GM12891 (cell line): Measurements from ENCODE around the gene NEK5.
A peak's percentile ranks its signal among the peaks of the same experiment; 100 is the strongest.

Source experiments
- DNase-seq: peaks from one replicate; pipeline ENCODE4 v3.0.0; 2011; ENCODE audit warnings: low spot score; ENCODE audit not compliant: insufficient read length
- FAIRE-seq: peaks from 2 replicates; lab custom pipeline; 2011; peaks lifted over from hg19 to GRCh38; lab: Jason Lieb, UNC
- PAX5 ChIP-seq: IDR thresholded peaks from 2 replicates; pipeline ENCODE4 v1.6.1; 2011; ENCODE audit warnings: low read length, moderate library complexity, mild to moderate bottlenecking; ENCODE audit not compliant: insufficient read depth, severe bottlenecking
- POLR2A ChIP-seq: IDR thresholded peaks from 2 replicates; pipeline ENCODE4 v1.6.1; 2011; ENCODE audit warnings: low read depth, low read length, control low read depth
- POLR2AphosphoS5 ChIP-seq: IDR thresholded peaks from 2 replicates; pipeline ENCODE4 v1.6.1; 2011; ENCODE audit warnings: low read depth, low read length, control low read depth
- POU2F2 ChIP-seq: IDR thresholded peaks from 2 replicates; pipeline ENCODE4 v1.6.1; 2011; ENCODE audit warnings: low read depth, mild to moderate bottlenecking, control low read depth, low read length, moderate library complexity
- SPI1 ChIP-seq: IDR thresholded peaks from 2 replicates; pipeline ENCODE4 v1.6.1; 2011; ENCODE audit warnings: low read depth, low read length, control low read depth
- TAF1 ChIP-seq: IDR thresholded peaks from 2 replicates; pipeline ENCODE4 v1.6.1; 2011; ENCODE audit warnings: low read depth, low read length, control low read depth

The NEK5 gene

DNA sequence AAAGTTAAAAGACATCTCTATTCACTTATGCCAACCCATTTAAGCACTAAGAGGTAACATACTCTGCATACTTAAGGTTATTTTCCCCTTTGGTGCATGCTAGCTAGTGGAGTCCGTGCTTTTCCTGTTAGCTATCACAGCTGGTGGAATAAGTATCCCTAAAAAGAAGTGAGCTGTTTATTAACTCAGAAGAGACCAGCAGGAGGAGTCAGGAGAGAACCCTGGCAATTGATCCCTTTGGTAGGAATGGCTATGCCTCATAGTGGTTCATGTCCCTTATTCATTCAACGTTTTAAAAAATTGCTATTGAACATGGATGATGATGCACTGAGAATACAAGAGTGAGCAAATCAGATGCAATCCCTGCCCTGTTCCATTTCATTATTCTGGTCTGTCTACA lies 12.4 kb upstream of the NEK5 start:
- DNase-seq = no peak
- TF ChIP-seq SPI1 (no peak), PAX5 (no peak), POU2F2 (no peak), TAF1 (no peak)
- FAIRE-seq = no peak

DNA sequence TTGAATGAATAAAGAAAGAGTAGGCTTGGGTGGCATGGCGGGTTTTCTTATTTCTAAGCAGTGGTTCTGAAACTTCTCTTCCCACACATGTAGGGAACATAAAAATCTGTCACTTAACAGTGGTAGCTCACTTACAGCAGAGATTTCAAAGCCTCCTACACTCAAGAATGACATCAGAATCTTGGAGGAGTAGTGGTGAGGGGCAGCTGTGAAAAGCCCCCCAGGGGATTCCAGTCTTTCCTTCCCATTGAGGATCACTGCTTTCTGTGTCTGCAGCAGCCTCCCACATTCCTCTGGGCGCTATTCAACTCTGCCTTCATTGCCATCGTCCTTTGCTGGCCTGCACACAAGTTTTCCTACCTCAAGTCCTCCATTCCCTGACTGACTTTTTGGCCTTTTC lies 8.6 kb upstream of the NEK5 start:
- FAIRE-seq (no peak), DNase-seq (no peak)
- TF ChIP-seq PAX5 (no peak), POLR2A (no peak), TAF1 (no peak), SPI1 (no peak), POLR2AphosphoS5 (no peak), POU2F2 (no peak)

DNA sequence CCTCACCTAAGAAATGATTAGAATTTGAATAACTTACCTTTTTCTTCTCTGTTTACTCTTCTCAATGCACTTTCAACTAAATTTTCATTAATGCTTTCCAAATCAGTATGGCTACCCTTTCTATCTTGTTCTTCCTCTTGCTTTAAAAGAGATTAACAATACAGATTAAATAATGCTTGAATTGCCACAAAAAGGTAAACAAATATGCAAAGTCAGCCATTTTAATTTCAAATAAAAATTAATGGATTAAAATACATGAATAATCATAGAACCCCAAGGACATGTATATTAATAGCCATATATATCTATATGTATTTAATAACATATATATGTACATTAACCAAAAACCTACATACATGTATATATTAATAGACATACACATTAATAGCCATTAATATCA lies 7.9 kb upstream of the NEK5 start:
- FAIRE-seq (no peak), DNase-seq (no peak)
- TF ChIP-seq SPI1 = no peak
- no peak for TF ChIP-seq POLR2A
- no peak for TF ChIP-seq TAF1
- TF ChIP-seq PAX5 = no peak

DNA sequence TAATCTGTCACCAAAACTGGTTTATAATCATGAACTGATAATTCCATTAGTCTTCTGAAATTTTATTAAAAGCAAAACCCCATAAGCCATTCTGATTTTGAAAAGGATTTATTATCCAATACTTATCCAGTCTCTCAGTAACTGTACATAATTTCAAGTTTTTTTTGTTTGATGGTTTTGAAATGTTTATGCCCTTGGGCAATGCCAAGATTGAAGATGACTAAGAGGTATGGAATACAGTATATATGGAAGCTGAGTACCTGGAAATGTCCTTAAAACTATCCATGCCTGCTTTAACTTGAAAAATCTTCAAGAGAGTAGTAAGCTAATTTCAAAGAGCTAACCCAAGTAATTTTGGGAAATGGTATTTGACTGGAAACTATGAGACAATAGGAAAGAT lies 1.8 kb upstream of the NEK5 start:
- no peak for DNase-seq
- no peak for FAIRE-seq
- TF ChIP-seq POLR2A (no peak), SPI1 (no peak), TAF1 (no peak), POU2F2 (no peak), POLR2AphosphoS5 (no peak), PAX5 (no peak)

DNA sequence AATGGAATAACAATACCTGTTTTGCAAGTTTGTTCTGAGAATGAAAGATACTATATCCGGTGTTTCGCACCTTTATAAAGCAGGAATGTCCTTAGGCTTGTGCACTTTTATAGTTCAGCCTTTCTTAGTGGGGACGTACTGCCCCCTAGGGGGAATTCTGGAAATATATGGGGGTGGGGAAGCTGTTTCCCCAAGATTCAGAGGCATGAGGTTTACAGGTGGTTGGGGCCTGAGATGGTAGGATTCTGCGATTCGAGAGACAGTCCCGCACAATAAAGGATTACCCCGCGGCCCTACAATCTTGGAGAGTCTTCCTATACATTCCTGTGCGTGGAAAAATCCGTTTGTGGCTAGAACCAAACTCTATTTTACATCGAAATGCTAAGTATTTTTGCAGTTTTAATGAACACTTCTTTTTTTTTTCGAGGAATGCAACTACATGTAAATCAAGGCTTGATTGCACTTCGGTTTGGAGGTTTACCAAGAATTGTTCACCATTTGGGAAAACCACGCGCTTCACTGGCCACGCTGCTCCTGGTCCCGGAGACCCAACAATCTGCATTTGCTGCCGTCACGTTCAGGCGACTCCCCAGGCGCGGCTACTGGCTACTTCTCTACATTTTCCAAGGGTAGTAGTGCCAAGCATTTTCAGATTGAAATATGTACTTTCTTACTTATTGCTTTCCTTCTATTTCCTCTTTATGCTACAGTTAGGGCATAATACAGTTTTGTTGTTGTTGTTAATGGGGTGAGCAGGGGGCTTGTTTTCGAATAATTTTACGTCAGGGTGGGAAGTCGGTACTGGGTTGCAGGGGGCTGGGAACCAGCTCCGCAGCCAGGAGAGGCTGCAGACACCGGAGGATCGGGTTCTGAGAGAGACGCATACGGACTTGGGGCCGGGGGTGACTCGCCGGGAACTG lies 830 bp downstream of the NEK5 start:
- FAIRE-seq (peak; percentile 52), DNase-seq (peak; percentile 39)

DNA sequence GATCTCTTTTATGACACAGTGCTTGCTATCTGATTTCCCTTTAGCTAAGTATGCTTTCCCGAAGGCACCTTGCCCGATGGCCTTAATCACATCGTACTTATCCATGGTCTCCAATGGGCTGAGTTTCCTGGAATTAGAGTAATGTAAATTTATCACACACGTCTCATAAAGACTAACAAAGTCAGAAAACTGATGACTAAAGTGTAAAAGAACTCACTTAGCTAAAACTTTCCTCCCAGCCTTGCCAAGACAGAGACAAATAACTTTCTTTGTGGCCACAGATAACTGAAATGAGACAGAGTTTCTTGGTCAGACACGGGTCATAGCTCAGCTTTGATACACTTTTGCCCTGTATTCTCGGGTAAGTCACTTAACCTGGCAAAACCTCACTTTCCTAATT lies 1.5 kb downstream of the NEK5 start:
- DNase-seq (peak; percentile 5), FAIRE-seq (peak; percentile 26)
- TF ChIP-seq POLR2A = no peak
- TF ChIP-seq SPI1 = no peak
- no peak for TF ChIP-seq PAX5
- no peak for TF ChIP-seq POLR2AphosphoS5
- no peak for TF ChIP-seq TAF1
- TF ChIP-seq POU2F2 = no peak

More for the DNA sequence above, 830 bp downstream of the NEK5 start:
- TF ChIP-seq SPI1 (no peak), PAX5 (no peak), POU2F2 (no peak), TAF1 (no peak), POLR2A (no peak), POLR2AphosphoS5 (no peak)

DNA sequence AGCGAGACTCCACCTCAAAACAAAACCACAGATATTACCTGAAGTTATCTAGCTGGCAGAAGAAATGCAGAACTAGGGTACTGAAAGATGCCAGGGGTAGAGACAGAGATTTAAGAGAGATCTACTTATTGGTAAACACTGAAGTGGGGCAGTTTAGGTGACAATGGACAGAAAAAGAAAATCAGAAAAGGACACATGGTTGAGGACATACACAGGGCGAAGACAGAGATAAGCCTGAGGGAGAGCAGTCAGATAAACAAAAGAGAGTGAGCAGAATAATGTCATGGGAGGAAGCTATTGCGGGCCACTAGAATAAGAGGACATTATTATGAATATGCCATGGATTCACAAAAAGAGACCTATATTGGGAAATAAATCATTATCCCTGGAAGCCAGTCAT lies 3.3 kb downstream of the NEK5 start:
- DNase-seq (no peak), FAIRE-seq (no peak)
- TF ChIP-seq TAF1 (no peak), POLR2A (no peak), SPI1 (no peak), PAX5 (no peak), POLR2AphosphoS5 (no peak), POU2F2 (no peak)

DNA sequence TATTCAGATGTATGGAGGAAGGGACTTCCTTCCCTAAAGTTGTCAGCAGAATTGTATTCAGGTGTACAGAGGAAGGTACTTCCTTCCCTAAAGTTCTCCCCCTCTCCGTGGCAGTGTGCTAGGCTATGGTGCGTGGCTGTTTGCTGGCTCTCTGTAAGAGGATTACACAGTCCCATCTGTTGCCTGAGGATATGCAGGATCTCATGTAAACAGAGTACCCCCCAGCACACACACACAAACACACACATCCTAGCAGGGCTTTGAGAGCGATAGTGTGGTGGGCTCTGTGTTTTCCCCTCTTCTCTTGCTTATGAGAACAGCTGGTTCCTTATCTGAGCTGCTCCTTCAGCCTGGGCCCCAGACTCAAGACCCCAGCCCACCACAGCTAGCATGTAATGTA lies 10.3 kb downstream of the NEK5 start:
- DNase-seq (no peak), FAIRE-seq (no peak)
- TF ChIP-seq POU2F2 = no peak
- TF ChIP-seq POLR2AphosphoS5 = no peak
- no peak for TF ChIP-seq POLR2A
- no peak for TF ChIP-seq PAX5
- TF ChIP-seq TAF1 = no peak
- no peak for TF ChIP-seq SPI1

DNA sequence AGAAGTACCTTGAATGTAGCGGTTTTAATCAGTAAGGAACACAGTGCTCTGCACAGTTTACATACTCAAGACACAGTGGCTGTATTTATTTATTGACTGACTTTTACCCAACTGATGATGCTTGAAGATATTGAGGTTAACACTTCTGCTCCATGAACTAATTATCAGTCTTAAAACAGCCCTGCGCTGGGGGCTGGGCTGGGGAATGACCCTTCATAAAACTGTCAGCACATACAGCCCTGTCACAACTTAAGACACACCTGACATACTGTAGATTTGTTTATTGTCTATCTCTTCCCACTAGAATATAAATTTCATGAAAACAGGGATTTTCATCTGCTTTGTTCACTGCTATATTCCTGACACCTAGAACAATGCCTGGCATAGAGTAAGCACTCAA lies 10.8 kb downstream of the NEK5 start:
- DNase-seq (no peak), FAIRE-seq (no peak)
- no peak for TF ChIP-seq TAF1
- TF ChIP-seq PAX5 = no peak
- no peak for TF ChIP-seq POLR2A
- TF ChIP-seq POLR2AphosphoS5 = no peak
- no peak for TF ChIP-seq POU2F2
- TF ChIP-seq SPI1 = no peak

DNA sequence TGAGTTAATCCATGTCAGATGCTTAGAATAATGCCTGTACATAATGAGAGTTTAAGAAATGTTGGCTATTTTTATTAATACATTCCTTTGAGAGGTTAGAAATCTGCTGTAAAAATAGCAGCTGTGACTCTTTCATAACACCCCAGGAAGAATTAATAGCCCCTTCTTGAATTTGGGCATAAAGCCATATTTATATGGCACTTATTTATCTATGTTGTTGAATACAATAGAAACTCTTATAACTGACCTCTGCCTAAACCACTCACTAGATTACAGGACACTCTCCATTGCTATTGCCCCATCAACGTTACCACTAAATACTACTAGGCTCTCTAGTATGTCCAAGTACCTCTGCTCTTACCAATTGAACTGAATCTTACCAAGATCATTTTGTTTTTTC lies 16.3 kb downstream of the NEK5 start:
- DNase-seq (no peak), FAIRE-seq (no peak)

More for the DNA sequence above, 16.3 kb downstream of the NEK5 start:
- no peak for TF ChIP-seq POU2F2
- TF ChIP-seq PAX5 = no peak
- no peak for TF ChIP-seq POLR2AphosphoS5
- no peak for TF ChIP-seq POLR2A
- no peak for TF ChIP-seq SPI1
- TF ChIP-seq TAF1 = no peak
